HEK293 (cell line): ENCODE data around the gene CNTNAP3.
"Not testable (repeated sequence)": the region's sequence is repeated elsewhere in the genome, so short reads cannot be mapped to it uniquely, and the experiment has no call there.

ENCODE experiments used
- CTCF ChIA-PET: fragments of 350-600 bp; formaldehyde crosslinking; extraction: SDS; loops from one replicate; lab custom pipeline; 2021; ENCODE audit warnings: antibody characterized with exemption; lab: Yijun Ruan, JAX
- POLR2A ChIA-PET: fragments of 300-600 bp; formaldehyde crosslinking; extraction: SDS; loops from one replicate; lab custom pipeline; 2020; ENCODE audit warnings: antibody characterized with exemption, inconsistent platforms; lab: Yijun Ruan, JAX
- H3K27ac ChIP-seq: fragments of 200-500 bp; sonication (Bioruptor generic); 2 replicates; pipeline ENCODE4 v1.5.1; 2014; ENCODE audit warnings: low read depth, low read length, control low read depth, inconsistent platforms; ENCODE audit errors: extremely low read depth
- H3K36me3 ChIP-seq, 2 experiments: fragments of 200-500 bp in 1 of 2; sonication (Bioruptor generic) in 1 of 2; 1 replicate in 1 of 2; 2 replicates in 1 of 2; pipeline ENCODE4 v1.5.1; 2014 to 2017; ENCODE audit warnings: inconsistent platforms in 2 of 2, low read length in 2 of 2; ENCODE audit not compliant: control insufficient read depth in 2 of 2, insufficient read depth in 1 of 2
- H3K4me1 ChIP-seq: fragments of 200-500 bp; sonication (Bioruptor generic); 2 replicates; pipeline ENCODE4 v1.5.1; 2014; ENCODE audit warnings: mild to moderate bottlenecking, low read length, inconsistent platforms; ENCODE audit not compliant: control insufficient read depth, insufficient read depth
- H3K4me3 ChIP-seq: 2 replicates; pipeline ENCODE4 v1.5.1; 2011; ENCODE audit warnings: low read depth, mild to moderate bottlenecking, control low read depth, low read length, moderate library complexity
- H3K9me3 ChIP-seq: fragments of 200-500 bp; sonication (Bioruptor generic); 2 replicates; pipeline ENCODE4 v1.5.1; 2014; ENCODE audit warnings: low read depth, low read length, inconsistent platforms; ENCODE audit not compliant: control insufficient read depth, insufficient read depth

CNTNAP3 gene

GRCh38 chr9:39097208-39097607 lies 190.8 kb downstream of the CNTNAP3 start:
- H3K4me3 ChIP-seq, CTCF ChIA-PET, H3K9me3 ChIP-seq, H3K27ac ChIP-seq, H3K36me3 ChIP-seq, H3K4me1 ChIP-seq, POLR2A ChIA-PET: not testable (repeated sequence)

GRCh38 chr9:39085311-39085710 lies 202.7 kb downstream of the CNTNAP3 start:
- CTCF ChIA-PET, H3K27ac ChIP-seq, POLR2A ChIA-PET: not testable (repeated sequence)

GRCh38 chr9:39082574-39082973 lies 205.4 kb downstream of the CNTNAP3 start:
- H3K9me3 ChIP-seq, H3K36me3 ChIP-seq, POLR2A ChIA-PET, CTCF ChIA-PET, H3K4me1 ChIP-seq, H3K4me3 ChIP-seq, H3K27ac ChIP-seq: not testable (repeated sequence)

More at GRCh38 chr9:39085311-39085710, 202.7 kb downstream of the CNTNAP3 start:
- H3K36me3 ChIP-seq, H3K4me3 ChIP-seq, H3K4me1 ChIP-seq, H3K9me3 ChIP-seq: not testable (repeated sequence)

- H3K4me3 ChIP-seq, CTCF ChIA-PET, H3K36me3 ChIP-seq, H3K4me1 ChIP-seq, POLR2A ChIA-PET, H3K9me3 ChIP-seq, H3K27ac ChIP-seq: not testable (repeated sequence)
Measured at GRCh38 chr9:39080081-39080480, 207.9 kb downstream of the CNTNAP3 start.

GRCh38 chr9:39078621-39079256 lies 209.2 kb downstream of the CNTNAP3 start:
- H3K4me1 ChIP-seq, CTCF ChIA-PET, H3K27ac ChIP-seq, H3K36me3 ChIP-seq, POLR2A ChIA-PET, H3K4me3 ChIP-seq, H3K9me3 ChIP-seq: not testable (repeated sequence)

- H3K27ac ChIP-seq, H3K4me3 ChIP-seq, H3K36me3 ChIP-seq, H3K9me3 ChIP-seq, POLR2A ChIA-PET, H3K4me1 ChIP-seq: not testable (repeated sequence)
- CTCF ChIA-PET, result interaction anchor here (0.6 kb wide), 1 partner anchor 49 kb away, joined by 4 read pairs; no protein-coding TSS in a partner anchor
Measured at GRCh38 chr9:39073537-39073936, 214.4 kb downstream of the CNTNAP3 start.

GRCh38 chr9:39067683-39068082 lies 220.3 kb downstream of the CNTNAP3 start:
- CTCF ChIA-PET, H3K4me1 ChIP-seq, POLR2A ChIA-PET, H3K9me3 ChIP-seq, H3K27ac ChIP-seq, H3K36me3 ChIP-seq, H3K4me3 ChIP-seq: not testable (repeated sequence)

- CTCF ChIA-PET, H3K36me3 ChIP-seq, H3K9me3 ChIP-seq, H3K4me1 ChIP-seq, H3K27ac ChIP-seq, H3K4me3 ChIP-seq, POLR2A ChIA-PET: not testable (repeated sequence)
Measured at GRCh38 chr9:39062966-39063365, 225.0 kb downstream of the CNTNAP3 start.

- H3K4me3 ChIP-seq, H3K9me3 ChIP-seq, POLR2A ChIA-PET, H3K4me1 ChIP-seq, H3K36me3 ChIP-seq, CTCF ChIA-PET, H3K27ac ChIP-seq: not testable (repeated sequence)
Measured at GRCh38 chr9:39054453-39054852, 233.5 kb downstream of the CNTNAP3 start.

- H3K27ac ChIP-seq, H3K9me3 ChIP-seq, POLR2A ChIA-PET, H3K4me3 ChIP-seq, H3K36me3 ChIP-seq, H3K4me1 ChIP-seq: not testable (repeated sequence)
- CTCF ChIA-PET, result interaction anchor here (0.6 kb wide), 1 partner anchor 712 kb away, joined by 3 read pairs; no protein-coding TSS in a partner anchor
Measured at GRCh38 chr9:39046833-39047232, 241.1 kb downstream of the CNTNAP3 start.

GRCh38 chr9:39042352-39042803 lies 245.6 kb downstream of the CNTNAP3 start:
- CTCF ChIA-PET, H3K4me1 ChIP-seq, H3K9me3 ChIP-seq, H3K36me3 ChIP-seq, H3K27ac ChIP-seq, H3K4me3 ChIP-seq, POLR2A ChIA-PET: not testable (repeated sequence)
